KMS-11 (cell line): ENCODE data around the gene CAPS.

Source experiments
- H2AFZ ChIP-seq: fragments of 200-600 bp; sonication (generic); 2 replicates; pipeline ENCODE4 v1.6.1; 2016; ENCODE audit warnings: antibody characterized with exemption, mixed run types, low read depth
- H3K27ac ChIP-seq: fragments of 200-600 bp; sonication (generic); 2 replicates; pipeline ENCODE4 v1.6.1; 2016; ENCODE audit warnings: mild to moderate bottlenecking, mixed run types
- H3K27me3 ChIP-seq: fragments of 200-600 bp; sonication (generic); 2 replicates; pipeline ENCODE4 v1.6.1; 2017; ENCODE audit warnings: mild to moderate bottlenecking, low read depth, mixed run types, moderate library complexity; ENCODE audit not compliant: insufficient read depth
- H3K36me3 ChIP-seq: fragments of 200-600 bp; sonication (generic); 2 replicates; pipeline ENCODE4 v1.6.1; 2017; ENCODE audit warnings: mild to moderate bottlenecking, mixed run types; ENCODE audit not compliant: insufficient read depth
- H3K4me1 ChIP-seq: fragments of 200-600 bp; sonication (generic); 2 replicates; pipeline ENCODE4 v1.6.1; 2016; ENCODE audit warnings: mild to moderate bottlenecking, low read depth, mixed run types; ENCODE audit not compliant: poor library complexity, severe bottlenecking
- H3K4me2 ChIP-seq: fragments of 200-600 bp; sonication (generic); 2 replicates; pipeline ENCODE4 v1.7.0; 2016; ENCODE audit warnings: mild to moderate bottlenecking, mixed run types
- H3K4me3 ChIP-seq: fragments of 200-600 bp; sonication (generic); IDR thresholded peaks from 2 replicates; pipeline ENCODE4 v1.6.1; 2017; ENCODE audit warnings: low read depth, low read length, mixed read lengths; ENCODE audit not compliant: insufficient read depth
- H3K79me2 ChIP-seq: fragments of 200-600 bp; sonication (generic); 2 replicates; pipeline ENCODE4 v1.6.1; 2016; ENCODE audit warnings: low read depth, mixed run types; ENCODE audit not compliant: insufficient read depth
- H3K9ac ChIP-seq: fragments of 200-600 bp; sonication (generic); 2 replicates; pipeline ENCODE4 v1.6.1; 2016; ENCODE audit warnings: mild to moderate bottlenecking, mixed run types
- H4K20me1 ChIP-seq: fragments of 200-600 bp; sonication (generic); 2 replicates; pipeline ENCODE4 v1.6.1; 2016; ENCODE audit warnings: mild to moderate bottlenecking, mixed run types; ENCODE audit not compliant: insufficient read depth
- CTCF ChIP-seq: fragments of 200-600 bp; sonication (generic); conservative IDR thresholded peaks from 2 replicates; pipeline ENCODE4 v1.6.1; 2017; ENCODE audit warnings: low read depth, mild to moderate bottlenecking, antibody characterized with exemption, low read length, moderate library complexity, mixed read lengths

The CAPS gene

DNA sequence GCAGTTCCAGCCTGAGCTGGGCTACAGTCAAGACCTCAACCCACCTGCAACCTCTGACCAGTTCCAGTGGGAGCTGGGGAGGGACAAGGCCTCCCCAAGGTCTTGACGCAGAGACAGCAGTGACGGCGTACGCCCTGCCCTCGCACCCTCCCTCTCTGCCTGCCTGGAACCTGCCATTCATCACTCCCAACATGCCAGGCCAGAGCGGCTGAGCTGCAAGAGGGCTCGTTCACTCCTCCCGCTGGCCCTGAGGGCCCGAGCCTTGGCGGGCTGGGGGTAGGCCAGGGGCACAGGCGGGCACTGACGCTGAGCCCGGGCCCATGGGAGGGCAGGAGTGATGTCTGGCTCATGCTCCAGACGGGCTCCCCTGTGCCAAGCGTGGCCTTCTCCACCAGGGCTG, 18.6 kb upstream of the CAPS start:
- H3K4me1 ChIP-seq, result no peaks in the 10 kb centered on the region
- TF ChIP-seq CTCF, result no peak
- H3K27ac ChIP-seq, result no peak overlapping the region
- H3K4me3 ChIP-seq, result no peak overlapping the region
- H3K79me2 ChIP-seq, result peaks cover 15% of the 10 kb centered on the region; the same call in 1 of the 2 replicates
- no peaks in the 10 kb centered on the region; the same call in 1 of the 2 replicates for H4K20me1 ChIP-seq
- H3K27me3 ChIP-seq, result no peaks in the 10 kb centered on the region
- no peak overlapping the region for H3K4me2 ChIP-seq
- H3K9ac ChIP-seq, result no peak overlapping the region
- no peak overlapping the region for H2AFZ ChIP-seq
- no peaks in the 10 kb centered on the region for H3K36me3 ChIP-seq

DNA sequence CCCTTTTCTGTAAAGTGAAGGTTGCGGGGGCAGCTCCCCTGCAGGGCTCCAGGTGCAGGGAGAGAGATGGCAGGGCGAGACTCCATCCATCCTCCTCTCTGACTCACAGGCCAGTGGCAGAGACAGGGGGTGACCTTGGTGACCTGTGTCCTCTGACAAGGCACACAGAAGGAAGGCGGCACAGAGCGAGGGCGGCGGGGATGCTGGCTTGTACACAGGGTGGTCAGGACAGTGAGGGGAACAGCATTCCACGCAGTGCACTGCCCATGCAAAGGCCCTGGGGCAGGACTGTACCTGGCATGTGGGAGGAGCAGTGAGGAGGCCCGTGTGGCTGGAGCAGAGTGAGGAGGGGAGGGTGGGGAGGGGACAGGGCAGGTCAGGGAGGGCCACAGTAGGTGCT, 18.2 kb upstream of the CAPS start:
- H3K4me3 ChIP-seq, result no peak overlapping the region
- no peak overlapping the region for H3K9ac ChIP-seq
- H4K20me1 ChIP-seq, result no peaks in the 10 kb centered on the region; the same call in 1 of the 2 replicates
- no peaks in the 10 kb centered on the region for H3K27me3 ChIP-seq
- TF ChIP-seq CTCF, result no peak
- H3K4me2 ChIP-seq, result no peak overlapping the region
- no peak overlapping the region for H3K27ac ChIP-seq
- no peaks in the 10 kb centered on the region for H3K4me1 ChIP-seq
- H3K36me3 ChIP-seq, result no peaks in the 10 kb centered on the region
- peaks cover 19% of the 10 kb centered on the region; the same call in 1 of the 2 replicates for H3K79me2 ChIP-seq
- H2AFZ ChIP-seq, result no peak overlapping the region

DNA sequence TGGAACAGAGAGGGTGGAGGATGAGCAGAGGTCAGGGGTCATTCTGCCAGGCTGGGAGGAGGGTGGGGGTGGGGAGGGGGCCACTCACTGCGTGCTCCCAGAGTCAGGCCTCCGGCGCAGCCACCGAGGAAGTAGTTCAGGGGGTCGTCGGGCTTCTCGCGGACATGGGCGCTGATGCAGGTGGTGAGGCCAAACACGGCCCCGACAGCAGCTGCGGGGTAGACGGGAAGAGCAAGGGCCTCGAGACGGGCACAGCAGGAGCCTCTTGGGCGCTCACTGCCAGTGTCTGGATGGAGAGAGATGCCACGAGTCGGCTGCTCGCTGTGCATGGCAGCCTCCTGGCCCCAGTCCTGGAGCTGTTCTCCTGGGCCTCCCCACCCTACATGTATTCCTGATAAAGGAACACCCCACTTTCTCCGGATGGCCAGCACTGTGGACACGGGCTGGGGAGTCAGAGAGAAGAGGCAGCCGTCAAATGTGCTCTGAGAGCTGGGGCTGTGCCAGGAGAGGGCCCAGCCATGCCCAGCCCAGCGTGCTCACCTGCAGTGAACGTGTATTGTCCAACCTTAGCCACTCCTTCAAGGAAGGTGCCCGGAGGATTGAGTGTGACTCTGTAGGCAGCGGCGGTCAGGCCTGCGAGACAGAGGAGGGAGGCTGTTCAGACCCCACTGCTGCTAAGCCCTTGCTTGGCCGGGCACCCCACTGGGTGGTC, 17.5 kb upstream of the CAPS start:
- H3K4me2 ChIP-seq, result no peak overlapping the region
- H3K79me2 ChIP-seq, result peaks cover 26% of the 10 kb centered on the region
- H3K4me1 ChIP-seq, result no peaks in the 10 kb centered on the region
- no peak overlapping the region for H3K9ac ChIP-seq
- no peak overlapping the region for H2AFZ ChIP-seq
- no peaks in the 10 kb centered on the region for H3K36me3 ChIP-seq
- H3K27ac ChIP-seq, result no peak overlapping the region
- no peaks in the 10 kb centered on the region; the same call in 1 of the 2 replicates for H4K20me1 ChIP-seq
- no peak overlapping the region for H3K4me3 ChIP-seq
- TF ChIP-seq CTCF, result no peak
- no peaks in the 10 kb centered on the region for H3K27me3 ChIP-seq

- Histone ChIP-seq H3K9ac (no peak overlapping the region), H3K4me2 (no peak overlapping the region), H3K27me3 (no peaks in the 10 kb centered on the region), H3K79me2 (peaks cover 34% of the 10 kb centered on the region), H2AFZ (no peak overlapping the region), H3K36me3 (no peaks in the 10 kb centered on the region), H4K20me1 (no peaks in the 10 kb centered on the region; the same call in 1 of the 2 replicates), H3K4me3 (no peak overlapping the region), H3K27ac (no peak overlapping the region), H3K4me1 (peaks cover 2% of the 10 kb centered on the region)
- no peak for TF ChIP-seq CTCF
Measured at GRCh38 chr19:5897189-5897969, 16.7 kb upstream of the CAPS start.
